ENCODE results near the gene BABAM2. TPM values are rescaled to one million over a fixed set of nuclear protein-coding genes. Genes with fewer than 3 reads are reported as not detected.
"Not testable (repeated sequence)": the region's sequence is repeated elsewhere in the genome, so short reads cannot be mapped to it uniquely, and the experiment has no call there.

Gene BABAM2
- total and polyA plus RNA-seq, 4 donors, result 9.9 to 17.0 (median 13.9) TPM

DNA sequence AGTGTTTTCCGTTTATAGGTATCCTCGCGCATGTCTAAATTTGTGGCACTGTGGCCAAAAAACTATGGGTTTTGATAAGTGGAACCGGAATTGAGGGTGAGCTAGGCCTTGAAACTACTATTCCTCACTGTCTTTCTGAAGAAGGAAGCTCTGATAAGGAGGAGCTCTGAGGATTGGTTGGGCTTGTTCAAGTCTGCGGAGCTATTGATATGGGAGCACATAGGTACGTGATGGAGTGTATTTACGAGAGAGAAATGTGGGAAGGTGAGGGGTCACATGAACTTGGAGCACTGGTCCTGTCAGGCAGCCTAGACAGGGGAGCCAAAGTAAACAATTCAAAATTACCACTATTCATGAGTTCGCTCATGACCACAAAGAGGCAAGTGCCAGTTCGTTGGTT is 131.4 kb downstream of the BABAM2 start:
- Histone ChIP-seq H3K9me3 (ENCODE audit: control insufficient read depth in 4 of 4, low read length in 3 of 4) (no peaks in the 10 kb centered on the region), H3K4me3 (ENCODE audit: low read depth in 1 of 3, low read length in 3 of 3) (no peak overlapping the region), H3K9ac (ENCODE audit: low read depth in 1 of 2, low read length in 2 of 2) (no peak overlapping the region), H3K36me3 (ENCODE audit: control insufficient read depth in 4 of 4, insufficient read depth in 3 of 4, low read depth in 1 of 4, low read length in 3 of 4) (peaks cover 0 to 2% (median 0%) of the 10 kb centered on the region in 4 donors), H3K27ac (ENCODE audit: low read depth in 1 of 2, low read length in 2 of 2) (no peak overlapping the region), H3K4me1 (ENCODE audit: control insufficient read depth in 4 of 4, insufficient read depth in 4 of 4, low read length in 3 of 4) (no peaks in the 10 kb centered on the region), H3K27me3 (ENCODE audit: control insufficient read depth in 4 of 4, insufficient read depth in 4 of 4, low read length in 3 of 4) (no peaks in the 10 kb centered on the region)
- TF ChIP-seq NR2F2 (IDR thresholded peaks at IDR 0.05) (peak; percentile 22), RXRA (IDR thresholded peaks at IDR 0.05) (no peak)
- no peak for DNase-seq (ENCODE audit: low spot score)
- 86% methylated on average over 9 of the region's 9 CpGs for WGBS

GRCh38 chr2:28025123-28025522 is 134.6 kb downstream of the BABAM2 start:
- Histone ChIP-seq H3K27ac (ENCODE audit: low read depth in 1 of 2, low read length in 2 of 2) (no peak overlapping the region), H3K36me3 (ENCODE audit: control insufficient read depth in 4 of 4, insufficient read depth in 3 of 4, low read depth in 1 of 4, low read length in 3 of 4) (peaks cover 0 to 2% (median 0%) of the 10 kb centered on the region in 4 donors), H3K4me1 (ENCODE audit: control insufficient read depth in 4 of 4, insufficient read depth in 4 of 4, low read length in 3 of 4) (no peaks in the 10 kb centered on the region), H3K9ac (ENCODE audit: low read depth in 1 of 2, low read length in 2 of 2) (no peak overlapping the region), H3K9me3 (ENCODE audit: control insufficient read depth in 4 of 4, low read length in 3 of 4) (no peaks in the 10 kb centered on the region), H3K4me3 (ENCODE audit: low read depth in 1 of 3, low read length in 3 of 3) (no peak overlapping the region), H3K27me3 (ENCODE audit: control insufficient read depth in 4 of 4, insufficient read depth in 4 of 4, low read length in 3 of 4) (no peaks in the 10 kb centered on the region)
- DNase-seq (ENCODE audit: low spot score), result no peak
- 98% methylated on average over 4 of the region's 4 CpGs for WGBS
- TF ChIP-seq MAX (IDR thresholded peaks at IDR 0.05), result no peak
- TF ChIP-seq, protein P1, sequence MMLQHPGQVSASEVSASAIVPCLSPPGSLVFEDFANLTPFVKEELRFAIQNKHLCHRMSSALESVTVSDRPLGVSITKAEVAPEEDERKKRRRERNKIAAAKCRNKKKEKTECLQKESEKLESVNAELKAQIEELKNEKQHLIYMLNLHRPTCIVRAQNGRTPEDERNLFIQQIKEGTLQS (IDR thresholded peaks at IDR 0.05), result no peak
- no peak for TF ChIP-seq RAD21 (IDR thresholded peaks at IDR 0.05)
- TF ChIP-seq FOXA1 (IDR thresholded peaks at IDR 0.05), result no peak
- TF ChIP-seq HNF4G (IDR thresholded peaks at IDR 0.05), result no peak
- no peak for TF ChIP-seq JUND (IDR thresholded peaks at IDR 0.05)
- TF ChIP-seq YY1 (IDR thresholded peaks at IDR 0.05), result no peak
- TF ChIP-seq SP1 (IDR thresholded peaks at IDR 0.05), result no peak

- not testable (repeated sequence) for H3K4me3 ChIP-seq (ENCODE audit: low read depth in 1 of 3, low read length in 3 of 3); H3K27ac ChIP-seq (ENCODE audit: low read depth in 1 of 2, low read length in 2 of 2); H3K9ac ChIP-seq (ENCODE audit: low read depth in 1 of 2, low read length in 2 of 2); H3K4me1 ChIP-seq (ENCODE audit: control insufficient read depth in 4 of 4, insufficient read depth in 4 of 4, low read length in 3 of 4); DNase-seq (ENCODE audit: low spot score); H3K9me3 ChIP-seq (ENCODE audit: control insufficient read depth in 4 of 4, low read length in 3 of 4); H3K36me3 ChIP-seq (ENCODE audit: control insufficient read depth in 4 of 4, insufficient read depth in 3 of 4, low read depth in 1 of 4, low read length in 3 of 4); H3K27me3 ChIP-seq (ENCODE audit: control insufficient read depth in 4 of 4, insufficient read depth in 4 of 4, low read length in 3 of 4)
- WGBS, result 98% methylated on average over 2 of the region's 2 CpGs
Measured at GRCh38 chr2:28026230-28026629, 135.7 kb downstream of the BABAM2 start.

DNA sequence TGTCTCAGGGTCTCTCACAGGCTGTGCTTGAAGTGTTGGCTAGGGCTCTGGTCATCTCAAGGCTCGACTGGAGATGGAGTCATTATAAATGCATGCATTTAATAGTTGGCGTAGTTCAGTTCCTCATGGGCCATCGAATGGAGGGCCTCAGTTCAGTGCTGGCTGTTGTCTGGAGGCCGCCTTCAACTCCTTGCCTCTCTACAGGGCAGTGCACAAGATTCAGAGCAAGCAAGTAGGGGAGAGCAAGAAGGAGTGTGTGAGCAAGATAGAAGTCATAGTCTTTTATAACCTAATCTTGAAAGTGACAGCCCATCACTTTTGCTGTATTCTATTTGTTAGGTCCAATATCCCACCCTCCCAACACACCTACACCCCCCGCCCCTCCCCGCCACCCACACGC is 137.5 kb downstream of the BABAM2 start:
- Histone ChIP-seq H3K27ac (ENCODE audit: low read depth in 1 of 2, low read length in 2 of 2) (no peak overlapping the region), H3K4me1 (ENCODE audit: control insufficient read depth in 4 of 4, insufficient read depth in 4 of 4, low read length in 3 of 4) (no peaks in the 10 kb centered on the region), H3K9ac (ENCODE audit: low read depth in 1 of 2, low read length in 2 of 2) (no peak overlapping the region), H3K9me3 (ENCODE audit: control insufficient read depth in 4 of 4, low read length in 3 of 4) (no peaks in the 10 kb centered on the region), H3K27me3 (ENCODE audit: control insufficient read depth in 4 of 4, insufficient read depth in 4 of 4, low read length in 3 of 4) (no peaks in the 10 kb centered on the region), H3K4me3 (ENCODE audit: low read depth in 1 of 3, low read length in 3 of 3) (no peak overlapping the region), H3K36me3 (ENCODE audit: control insufficient read depth in 4 of 4, insufficient read depth in 3 of 4, low read depth in 1 of 4, low read length in 3 of 4) (peaks cover 0 to 2% (median 1%) of the 10 kb centered on the region in 4 donors)
- 98% methylated on average over 7 of the region's 7 CpGs for WGBS
- no peak for DNase-seq (ENCODE audit: low spot score)
- TF ChIP-seq RXRA (IDR thresholded peaks at IDR 0.05) (no peak), SP1 (IDR thresholded peaks at IDR 0.05) (no peak), NR2F2 (IDR thresholded peaks at IDR 0.05) (no peak), FOXA2 (IDR thresholded peaks at IDR 0.05) (no peak), YY1 (IDR thresholded peaks at IDR 0.05) (no peak), CTCF (IDR thresholded peaks at IDR 0.05; ENCODE audit: low read depth, low read length, missing input control) (no peak), HNF4A (conservative IDR thresholded peaks at IDR 0.05) (no peak), HNF4G (IDR thresholded peaks at IDR 0.05) (no peak), EGR1 (IDR thresholded peaks at IDR 0.05; ENCODE audit: low read depth in 2 of 2) (no peak), JUND (IDR thresholded peaks at IDR 0.05) (no peak), FOXA1 (IDR thresholded peaks at IDR 0.05) (no peak), TAF1 (conservative IDR thresholded peaks at IDR 0.05) (no peak), GABPA (IDR thresholded peaks at IDR 0.05 in 1 of 2, conservative IDR thresholded peaks at IDR 0.05 in 1 of 2) (no peak), MAX (IDR thresholded peaks at IDR 0.05) (no peak), RAD21 (IDR thresholded peaks at IDR 0.05) (no peak), ZBTB33 (IDR thresholded peaks at IDR 0.05) (no peak)
- TF ChIP-seq, protein P1 (IDR thresholded peaks at IDR 0.05), result no peak

Data from liver (tissue), 9 donors.